Neuronal stem cell (in vitro differentiated cells): ENCODE measurements around the gene NR3C1.

ENCODE experiments used
- DNase-seq: peaks from one replicate; pipeline ENCODE4 v3.0.0-alpha.2; 2013; ENCODE audit warnings: low spot score
- H2AFZ ChIP-seq: one replicate; pipeline ENCODE4 v1.6.1; 2013; ENCODE audit warnings: mild to moderate bottlenecking, low read length, inconsistent platforms
- H2AK5ac ChIP-seq: 2 replicates; pipeline ENCODE4 v1.6.1; 2013; ENCODE audit warnings: low read depth, mild to moderate bottlenecking, inconsistent platforms, low read length, moderate library complexity, mixed read lengths
- H2BK120ac ChIP-seq: 2 replicates; pipeline ENCODE4 v1.6.1; 2013; ENCODE audit warnings: low read depth, mild to moderate bottlenecking, inconsistent platforms, low read length, moderate library complexity, mixed read lengths
- H2BK12ac ChIP-seq: one replicate; pipeline ENCODE4 v1.6.1; 2013; ENCODE audit warnings: low read length, inconsistent platforms
- H2BK15ac ChIP-seq: 2 replicates; pipeline ENCODE4 v1.6.1; 2013; ENCODE audit warnings: mild to moderate bottlenecking, low read length, inconsistent platforms, mixed read lengths
- H2BK5ac ChIP-seq: one replicate; pipeline ENCODE4 v1.6.1; 2013; ENCODE audit warnings: inconsistent platforms, mild to moderate bottlenecking, low read length, moderate library complexity
- H3K14ac ChIP-seq: one replicate; pipeline ENCODE4 v1.6.1; 2013; ENCODE audit warnings: low read length, inconsistent platforms
- H3K18ac ChIP-seq: 2 replicates; pipeline ENCODE4 v1.6.1; 2013; ENCODE audit warnings: low read length, inconsistent platforms
- H3K23ac ChIP-seq: 2 replicates; pipeline ENCODE4 v1.6.1; 2013; ENCODE audit warnings: low read depth, mild to moderate bottlenecking, mixed read lengths, low read length, inconsistent platforms; ENCODE audit not compliant: poor library complexity
- H3K27ac ChIP-seq: replicated peaks from 3 replicates; pipeline ENCODE4 v1.5.1; 2013; ENCODE audit warnings: low read length, inconsistent platforms
- H3K27me3 ChIP-seq, 3 experiments: 2 replicates each; pipeline ENCODE4 v1.6.1; 2013; ENCODE audit warnings: low read length in 3 of 3, mild to moderate bottlenecking in 2 of 3, inconsistent platforms in 1 of 3, low read depth in 1 of 3, mixed read lengths in 1 of 3, moderate library complexity in 1 of 3; ENCODE audit not compliant: control insufficient read depth in 3 of 3, insufficient read depth in 3 of 3
- H3K36me3 ChIP-seq, 2 donors: replicated peaks in 1 of 2; 2 replicates each; pipeline ENCODE4 v1.6.1; 2013; ENCODE audit warnings: low read length in 2 of 2; ENCODE audit not compliant: control insufficient read depth in 2 of 2, insufficient read depth in 2 of 2
- H3K4ac ChIP-seq: 2 replicates; pipeline ENCODE4 v1.6.1; 2013; ENCODE audit warnings: inconsistent platforms, mild to moderate bottlenecking, low read length, moderate library complexity
- H3K4me1 ChIP-seq, 2 donors: 1 replicate in 1 of 2; 2 replicates in 1 of 2; pipeline ENCODE4 v1.6.1; 2013; ENCODE audit warnings: low read length in 2 of 2, low read depth in 1 of 2; ENCODE audit not compliant: control insufficient read depth in 2 of 2, insufficient read depth in 1 of 2
- H3K4me2 ChIP-seq: one replicate; pipeline ENCODE4 v1.6.1; 2013; ENCODE audit warnings: mild to moderate bottlenecking, low read length, inconsistent platforms; ENCODE audit not compliant: insufficient read depth, poor library complexity, severe bottlenecking
- H3K4me3 ChIP-seq, 2 donors: 2 replicates each; pipeline ENCODE4 v1.5.1; 2013; ENCODE audit warnings: low read length in 2 of 2, mild to moderate bottlenecking in 2 of 2, inconsistent platforms in 1 of 2, moderate library complexity in 1 of 2
- H3K79me1 ChIP-seq: one replicate; pipeline ENCODE4 v1.6.1; 2013; ENCODE audit warnings: low read depth, mild to moderate bottlenecking, inconsistent platforms, low read length, moderate library complexity
- H3K9ac ChIP-seq: one replicate; pipeline ENCODE4 v1.6.1; 2013; ENCODE audit warnings: mild to moderate bottlenecking, low read depth, low read length, inconsistent platforms; ENCODE audit not compliant: poor library complexity
- H3K9me3 ChIP-seq, 2 donors: replicated peaks in 1 of 2; 2 replicates each; pipeline versions ENCODE3 to v1.6.1; 2013; ENCODE audit warnings: low read length in 2 of 2, mild to moderate bottlenecking in 2 of 2, inconsistent platforms in 1 of 2, low read depth in 1 of 2, mixed read lengths in 1 of 2, moderate library complexity in 1 of 2; ENCODE audit not compliant: control insufficient read depth in 2 of 2, insufficient read depth in 1 of 2
- H4K8ac ChIP-seq: one replicate; pipeline ENCODE4 v1.6.1; 2013; ENCODE audit warnings: low read depth, mild to moderate bottlenecking, inconsistent platforms, low read length, moderate library complexity
- H4K91ac ChIP-seq: one replicate; pipeline ENCODE4 v1.6.1; 2013; ENCODE audit warnings: low read length, low read depth, mild to moderate bottlenecking, inconsistent platforms; ENCODE audit not compliant: poor library complexity
- WGBS, 2 donors: extraction: QIAGEN DNeasy Blood & Tissue Kit; methylation state at CpG; one replicate each; pipeline ENCODE4 v1.1.7; 2013; ENCODE audit warnings: missing lambda C conversion rate in 2 of 2, mixed read lengths in 1 of 2; ENCODE audit not compliant: insufficient read length in 2 of 2, insufficient replicate concordance in 1 of 2; ENCODE audit errors: extremely low coverage in 2 of 2; 5-methylcytosine and 5-hydroxymethylcytosine counted together

The NR3C1 gene

DNA sequence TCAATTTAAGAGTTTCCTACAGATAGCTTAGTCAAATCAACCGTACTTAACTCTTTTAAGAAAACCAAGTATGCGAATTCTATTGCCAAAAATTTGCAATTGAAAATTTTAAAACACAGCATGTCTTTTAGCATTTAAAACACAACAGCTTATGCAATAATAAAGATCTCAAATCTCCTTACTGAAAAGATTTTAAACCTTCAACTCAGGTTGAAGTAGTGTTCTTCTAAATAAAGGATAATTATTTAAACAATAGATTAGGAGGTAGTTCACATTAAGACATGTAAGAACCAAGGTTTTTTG, 5.5 kb downstream of the NR3C1 start:
- no peak overlapping the region for H3K23ac ChIP-seq
- H3K9me3 ChIP-seq = no peaks in the 10 kb centered on the region
- peaks cover 0 to 13% (median 11%) of the 10 kb centered on the region in 3 experiments for H3K27me3 ChIP-seq
- no peak overlapping the region for H2AK5ac ChIP-seq
- peaks cover 0 to 3% of the 10 kb centered on the region in 2 donors for H3K4me1 ChIP-seq
- H2BK12ac ChIP-seq = no peak overlapping the region
- no peak overlapping the region for H3K18ac ChIP-seq
- no peak overlapping the region for H2BK5ac ChIP-seq
- H3K36me3 ChIP-seq = no peaks in the 10 kb centered on the region
- H4K8ac ChIP-seq = no peak overlapping the region
- no peak overlapping the region for H2BK15ac ChIP-seq
- no peak overlapping the region for H2AFZ ChIP-seq
- H3K4me2 ChIP-seq = no peak overlapping the region
- no peak overlapping the region for H4K91ac ChIP-seq
- WGBS, 2 donors = no CpG with 5 or more reads among the region's 2 CpGs
- no peaks in the 10 kb centered on the region for H3K79me1 ChIP-seq
- no peak for DNase-seq
- no peak overlapping the region for H3K27ac ChIP-seq
- H3K14ac ChIP-seq = no peak overlapping the region
- H3K4me3 ChIP-seq = no peak overlapping the region
- H2BK120ac ChIP-seq = no peak overlapping the region
- H3K9ac ChIP-seq = no peak overlapping the region
- H3K4ac ChIP-seq = no peak overlapping the region

DNA sequence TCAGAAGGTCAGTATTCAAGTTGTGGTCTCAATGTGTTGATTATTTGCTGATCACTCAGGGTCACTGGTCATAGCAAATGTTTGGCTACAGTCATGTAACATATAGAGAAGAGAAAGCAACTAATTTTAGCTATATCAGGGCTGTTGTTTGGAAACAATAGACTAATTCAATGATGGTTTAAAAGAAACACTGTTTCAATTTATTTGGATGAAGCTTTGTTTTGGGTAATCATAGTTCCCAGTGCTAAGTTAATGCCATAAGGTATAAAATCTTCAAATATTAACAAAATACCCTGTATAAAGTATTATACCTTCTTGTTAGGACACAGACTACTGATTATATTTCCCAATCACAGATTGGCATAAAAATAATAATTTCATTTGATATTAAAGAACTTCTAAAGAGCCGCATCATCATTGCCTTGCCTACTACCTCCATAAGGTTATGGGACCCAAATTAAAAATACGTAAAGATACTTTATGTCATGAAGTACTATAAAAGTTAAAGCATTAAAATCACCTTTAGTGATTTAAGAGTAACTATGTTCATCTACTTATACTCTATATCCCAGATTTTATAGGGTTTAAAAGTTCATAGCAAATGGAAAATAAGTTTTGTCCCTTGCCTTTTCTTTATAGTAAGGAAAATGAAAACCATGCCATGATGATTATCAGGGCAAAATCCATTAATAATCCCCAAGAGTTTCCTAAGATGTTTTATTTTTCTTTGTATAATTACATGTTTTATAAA, 6.0 kb downstream of the NR3C1 start:
- H2BK12ac ChIP-seq = no peak overlapping the region
- no peak overlapping the region for H2AFZ ChIP-seq
- no peak overlapping the region for H3K4ac ChIP-seq
- no CpG with 5 or more reads among the region's 2 CpGs for WGBS, 2 donors
- no peak overlapping the region for H2BK120ac ChIP-seq
- no peak overlapping the region for H3K9ac ChIP-seq
- H3K4me3 ChIP-seq = no peak overlapping the region
- peaks cover 0 to 10% (median 9%) of the 10 kb centered on the region in 3 experiments for H3K27me3 ChIP-seq
- H3K4me2 ChIP-seq = no peak overlapping the region
- no peak overlapping the region for H3K27ac ChIP-seq
- no peak overlapping the region for H3K14ac ChIP-seq
- H4K8ac ChIP-seq = no peak overlapping the region
- no peaks in the 10 kb centered on the region for H3K9me3 ChIP-seq
- H3K4me1 ChIP-seq = peaks cover 0 to 3% of the 10 kb centered on the region in 2 donors
- no peak overlapping the region for H3K23ac ChIP-seq
- H2AK5ac ChIP-seq = no peak overlapping the region
- no peaks in the 10 kb centered on the region for H3K79me1 ChIP-seq
- H3K36me3 ChIP-seq = no peaks in the 10 kb centered on the region
- H4K91ac ChIP-seq = no peak overlapping the region
- H2BK5ac ChIP-seq = no peak overlapping the region
- H3K18ac ChIP-seq = no peak overlapping the region
- no peak overlapping the region for H2BK15ac ChIP-seq
- DNase-seq = no peak

DNA sequence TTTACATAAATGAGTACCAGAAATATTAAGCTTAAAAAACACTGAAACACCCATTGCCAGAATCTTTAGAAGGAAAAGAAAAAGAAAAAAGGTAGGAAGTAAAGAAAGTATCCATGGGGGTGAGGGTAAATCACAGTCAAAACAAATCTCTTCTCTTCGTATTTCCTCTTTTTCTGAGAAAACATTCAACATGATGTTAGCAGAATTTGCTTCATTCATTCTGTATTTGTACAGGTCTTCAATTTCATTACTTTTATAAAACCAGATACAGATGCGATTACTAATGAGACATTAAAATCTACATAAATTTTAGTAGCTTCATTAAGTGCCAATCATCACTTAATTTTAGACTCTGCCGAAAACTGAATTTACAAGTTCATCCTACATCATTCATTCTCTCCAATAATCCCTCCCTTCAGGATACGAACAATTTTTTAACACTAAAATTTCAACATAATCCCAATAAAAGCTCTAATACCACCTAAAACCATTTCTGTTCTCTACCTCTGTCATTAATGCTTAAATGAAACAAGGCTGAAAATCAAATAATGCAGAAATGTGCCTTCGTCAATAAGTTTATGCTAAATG, 7.0 kb downstream of the NR3C1 start:
- Histone ChIP-seq H3K14ac (no peak overlapping the region), H3K27ac (no peak overlapping the region), H3K4me2 (no peak overlapping the region), H2BK12ac (no peak overlapping the region), H2BK120ac (no peak overlapping the region), H4K8ac (no peak overlapping the region), H3K23ac (no peak overlapping the region), H2AK5ac (no peak overlapping the region), H2AFZ (no peak overlapping the region), H3K9ac (no peak overlapping the region), H3K9me3 (no peaks in the 10 kb centered on the region), H3K36me3 (no peaks in the 10 kb centered on the region), H3K4me3 (no peak overlapping the region), H4K91ac (no peak overlapping the region), H3K79me1 (no peaks in the 10 kb centered on the region), H2BK5ac (no peak overlapping the region), H3K18ac (no peak overlapping the region), H2BK15ac (no peak overlapping the region), H3K4me1 (peaks cover 0 to 3% of the 10 kb centered on the region in 2 donors), H3K4ac (no peak overlapping the region), H3K27me3 (no peaks in the 10 kb centered on the region)
- 100% methylated on average over 1 of the region's 5 CpGs for WGBS, 2 donors
- DNase-seq = no peak

DNA sequence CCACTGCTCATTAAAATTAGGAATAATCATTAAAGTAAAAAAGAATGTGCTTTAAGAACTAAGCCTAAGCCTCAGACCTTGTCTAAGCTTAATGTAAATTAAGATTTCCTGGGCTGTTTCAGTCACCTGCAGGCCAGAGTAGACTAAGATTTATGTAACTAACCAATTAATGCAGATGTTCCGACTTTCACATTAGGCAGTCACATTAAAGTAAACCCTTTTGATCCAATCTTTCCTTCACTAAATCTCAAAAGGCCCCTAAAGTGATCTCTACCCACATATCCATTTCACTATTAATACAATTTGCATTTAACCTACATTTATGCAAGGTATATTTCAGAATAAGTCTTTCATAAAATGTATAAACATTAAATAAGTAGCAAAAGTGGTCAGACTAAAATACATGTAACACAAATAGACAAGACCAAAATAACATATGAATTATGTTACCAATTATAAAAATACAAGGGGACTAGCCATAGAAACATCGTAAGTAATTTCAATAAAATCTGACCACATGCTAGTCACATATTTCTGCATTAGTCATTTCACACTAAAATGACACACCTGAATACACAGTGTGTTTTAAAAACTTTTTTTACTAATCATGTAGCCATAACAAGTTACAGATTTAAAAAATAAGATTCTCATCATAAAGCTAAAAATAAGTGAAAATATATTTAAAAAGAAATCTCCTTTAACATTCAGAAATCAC, 7.7 kb downstream of the NR3C1 start:
- Histone ChIP-seq H3K27ac (no peak overlapping the region), H3K4me3 (no peak overlapping the region), H2BK5ac (no peak overlapping the region), H3K4me2 (no peak overlapping the region), H4K8ac (no peak overlapping the region), H2AK5ac (no peak overlapping the region), H2BK12ac (no peak overlapping the region), H4K91ac (no peak overlapping the region), H3K36me3 (no peaks in the 10 kb centered on the region), H3K9ac (no peak overlapping the region), H2BK15ac (no peak overlapping the region), H3K18ac (no peak overlapping the region), H3K9me3 (no peaks in the 10 kb centered on the region), H2BK120ac (no peak overlapping the region), H3K4ac (no peak overlapping the region), H3K23ac (no peak overlapping the region), H2AFZ (no peak overlapping the region), H3K27me3 (no peaks in the 10 kb centered on the region), H3K4me1 (peaks cover 0 to under 1% of the 10 kb centered on the region in 2 donors), H3K79me1 (no peaks in the 10 kb centered on the region), H3K14ac (no peak overlapping the region)
- WGBS, 2 donors = no CpG with 5 or more reads among the region's 2 CpGs
- no peak for DNase-seq
